Endometrial microvascular endothelial cells (primary cell): Measurements from ENCODE around the gene CCIN. TPM values are rescaled to one million over a fixed set of nuclear protein-coding genes. Genes with fewer than 3 reads are reported as not detected.

Source experiments
- in situ Hi-C: cut with HindIII; loops from 2 replicates; pipeline ENCODE4 v1.10.0; 2017; ENCODE audit warnings: low sequenced_read_pairs, low pct_unique_long_range_greater_than_20kb; ENCODE audit errors: inconsistent ontology term
- total RNA-seq: library from RNA; depleted of rRNA; stranded (reverse); fragments of >200 nt; gene quantifications from one replicate; pipeline ENCODE4 v1.2.3, GENCODE V29; 2015; ENCODE audit errors: inconsistent ontology term

Gene CCIN
- total RNA-seq, 1 donor from 2014 or later, result 1.9 TPM

DNA sequence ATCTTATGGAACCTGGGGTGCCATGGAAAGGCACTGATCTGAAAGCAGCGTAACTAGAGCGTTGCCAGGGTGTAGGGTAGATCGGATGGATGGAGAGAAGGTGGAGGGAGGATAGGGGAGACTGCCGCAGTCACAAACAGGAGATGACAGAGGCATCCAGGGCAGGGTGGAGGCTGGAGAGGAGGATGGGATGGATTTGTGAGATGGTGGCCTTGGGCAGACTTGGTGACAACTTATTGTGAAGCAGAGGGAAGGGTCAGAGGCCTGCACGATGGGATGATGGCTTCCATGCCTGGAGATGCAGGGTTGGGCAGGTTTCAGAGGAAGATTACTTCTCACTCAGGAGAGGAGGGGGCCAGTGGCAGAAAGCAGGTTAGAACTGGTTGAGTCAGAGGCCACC lies 30.3 kb upstream of the CCIN start:
- in situ Hi-C loops, result no loop called here

DNA sequence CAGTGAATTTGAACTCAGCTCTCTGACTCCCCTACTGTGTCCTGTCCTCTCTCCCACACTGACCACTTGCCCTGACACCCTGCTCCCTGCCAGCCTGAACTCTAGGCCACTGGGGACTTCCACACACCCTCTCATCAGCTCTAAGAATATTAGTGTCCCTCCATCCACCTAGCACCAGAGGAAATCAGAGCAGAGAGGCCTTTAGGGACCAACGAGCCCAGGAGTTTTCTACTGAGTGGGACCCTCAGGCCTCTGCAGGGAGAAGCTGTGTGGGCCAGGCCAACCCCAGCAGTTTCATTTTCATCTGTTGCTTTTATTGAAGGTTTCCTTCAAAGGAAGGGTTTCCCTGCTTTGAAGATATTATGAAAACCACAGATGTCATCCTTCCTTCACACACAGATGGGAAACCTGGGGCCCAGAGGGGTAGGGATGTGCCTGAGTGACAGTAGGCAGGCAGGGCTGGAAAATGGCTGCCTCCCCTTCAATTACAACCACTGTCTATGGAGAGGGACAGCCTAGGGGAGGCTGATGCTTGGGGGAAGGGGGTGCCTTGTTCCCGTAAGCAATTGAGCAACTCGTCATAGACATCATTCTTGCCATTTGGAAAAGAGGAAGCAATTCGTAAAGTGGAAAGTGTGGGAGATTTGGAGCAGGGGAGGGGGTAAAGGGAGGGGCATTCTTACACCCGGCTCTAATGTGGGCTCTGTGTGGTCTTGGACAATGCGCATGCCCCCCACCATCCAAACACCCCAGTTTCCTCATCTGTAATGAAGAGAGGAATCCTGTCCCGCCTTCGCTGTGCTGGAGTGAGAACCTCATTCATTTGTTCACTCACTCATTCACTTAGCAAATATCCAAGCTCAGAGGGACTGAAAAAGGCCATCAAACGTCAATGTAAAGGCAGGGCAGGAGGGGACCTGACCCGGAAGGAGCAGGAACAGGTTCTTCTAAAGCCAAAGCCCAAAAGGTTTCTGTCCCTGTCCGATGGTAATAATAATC lies 28.8 kb upstream of the CCIN start:
- in situ Hi-C loops, result no loop called here

DNA sequence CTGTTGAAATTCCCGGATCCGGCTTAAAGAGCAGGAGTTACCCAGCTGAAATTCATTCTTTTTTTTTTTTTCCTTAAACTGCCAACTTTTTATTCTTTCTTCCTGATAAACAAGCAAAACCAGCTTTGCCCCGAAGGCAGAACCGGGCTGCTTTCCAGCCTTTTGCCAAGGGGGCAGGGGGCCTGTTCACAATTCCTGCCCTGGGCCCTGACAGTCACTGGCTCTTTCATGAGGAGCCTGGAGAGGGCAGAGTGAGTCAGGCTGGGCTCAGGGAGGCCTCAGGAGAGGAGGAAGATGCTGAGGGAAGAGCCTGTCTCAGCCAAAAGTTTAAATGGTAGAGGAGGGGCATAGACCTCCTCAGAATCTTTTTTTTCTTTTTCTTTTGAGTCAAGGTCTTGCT lies 27.9 kb upstream of the CCIN start:
- in situ Hi-C loops, result no loop called here

DNA sequence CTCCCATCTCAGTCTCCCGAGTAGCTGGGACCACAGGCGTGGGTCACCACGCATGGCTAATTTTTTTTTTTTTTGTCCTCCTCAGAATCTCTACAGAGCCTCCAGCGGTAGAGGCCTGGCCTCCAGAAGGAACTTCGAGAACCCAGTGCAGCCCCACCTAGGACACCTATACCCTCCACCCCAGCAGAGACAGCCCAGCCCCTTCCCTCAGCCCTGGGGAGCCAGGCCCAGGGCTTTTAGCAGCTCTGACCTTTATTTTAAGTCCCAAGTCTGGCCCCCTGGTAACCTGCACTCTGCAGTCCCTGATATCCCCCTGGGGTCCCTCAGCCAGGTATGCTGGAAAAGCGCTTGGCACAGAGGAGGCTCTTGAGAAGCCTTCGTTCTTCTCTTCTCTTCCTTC lies 27.4 kb upstream of the CCIN start:
- in situ Hi-C loops, result no loop called here

DNA sequence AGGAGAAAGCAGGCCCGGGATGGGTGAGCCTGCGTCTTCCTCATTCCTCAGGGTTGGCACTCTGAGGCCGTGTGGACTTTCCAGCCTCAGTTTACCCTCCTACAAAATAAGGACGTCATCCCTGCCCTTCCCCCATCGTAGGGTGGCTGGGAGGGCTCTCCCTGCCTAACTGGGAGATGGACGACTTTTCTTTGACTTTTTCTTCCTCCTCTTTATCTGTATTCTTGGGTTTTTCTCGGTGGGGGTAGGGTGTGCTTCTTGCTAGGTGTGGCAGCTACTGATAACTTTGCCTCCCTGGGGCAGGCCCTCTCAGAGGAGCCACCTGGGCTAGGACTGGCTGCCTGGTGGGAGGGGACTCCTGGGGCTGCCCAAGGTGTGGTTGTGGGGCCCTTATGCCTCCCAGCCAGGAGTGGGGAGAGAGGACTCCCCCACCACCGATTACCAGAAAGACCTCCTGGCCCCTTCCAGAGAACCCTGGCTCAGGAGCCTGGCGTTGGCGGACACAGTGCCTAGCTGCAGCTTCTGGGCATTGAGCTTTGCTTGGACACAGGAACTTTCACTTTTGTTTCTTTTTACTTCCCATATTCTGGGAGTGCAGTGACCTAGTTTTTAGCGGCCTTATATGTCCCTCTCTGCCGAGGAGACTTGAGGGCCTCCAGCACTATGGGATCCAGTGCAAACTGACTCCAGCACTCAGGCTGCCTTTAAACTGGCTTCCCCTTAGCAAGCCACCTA lies 26.5 kb upstream of the CCIN start:
- in situ Hi-C loops, result no loop called here

DNA sequence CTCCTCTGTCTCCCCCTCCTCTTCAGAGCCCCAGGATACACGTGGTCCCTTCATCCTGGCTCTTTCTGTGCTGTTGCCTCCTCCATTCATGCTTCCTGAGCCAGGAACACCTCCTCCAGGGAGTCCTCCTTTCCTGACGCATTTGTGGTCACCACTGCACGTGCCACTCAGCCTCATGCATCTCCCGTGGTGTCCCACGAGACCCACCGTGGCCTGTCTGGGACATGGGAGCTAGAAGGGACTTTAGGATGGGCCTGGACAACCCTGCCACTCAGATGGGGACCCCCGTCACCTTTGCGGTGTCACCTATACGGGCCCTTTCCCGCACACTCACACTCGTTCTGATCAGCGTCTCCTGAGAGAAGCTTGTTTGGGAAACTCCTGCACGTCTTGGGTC lies 25.9 kb upstream of the CCIN start:
- in situ Hi-C loops, result no loop called here

DNA sequence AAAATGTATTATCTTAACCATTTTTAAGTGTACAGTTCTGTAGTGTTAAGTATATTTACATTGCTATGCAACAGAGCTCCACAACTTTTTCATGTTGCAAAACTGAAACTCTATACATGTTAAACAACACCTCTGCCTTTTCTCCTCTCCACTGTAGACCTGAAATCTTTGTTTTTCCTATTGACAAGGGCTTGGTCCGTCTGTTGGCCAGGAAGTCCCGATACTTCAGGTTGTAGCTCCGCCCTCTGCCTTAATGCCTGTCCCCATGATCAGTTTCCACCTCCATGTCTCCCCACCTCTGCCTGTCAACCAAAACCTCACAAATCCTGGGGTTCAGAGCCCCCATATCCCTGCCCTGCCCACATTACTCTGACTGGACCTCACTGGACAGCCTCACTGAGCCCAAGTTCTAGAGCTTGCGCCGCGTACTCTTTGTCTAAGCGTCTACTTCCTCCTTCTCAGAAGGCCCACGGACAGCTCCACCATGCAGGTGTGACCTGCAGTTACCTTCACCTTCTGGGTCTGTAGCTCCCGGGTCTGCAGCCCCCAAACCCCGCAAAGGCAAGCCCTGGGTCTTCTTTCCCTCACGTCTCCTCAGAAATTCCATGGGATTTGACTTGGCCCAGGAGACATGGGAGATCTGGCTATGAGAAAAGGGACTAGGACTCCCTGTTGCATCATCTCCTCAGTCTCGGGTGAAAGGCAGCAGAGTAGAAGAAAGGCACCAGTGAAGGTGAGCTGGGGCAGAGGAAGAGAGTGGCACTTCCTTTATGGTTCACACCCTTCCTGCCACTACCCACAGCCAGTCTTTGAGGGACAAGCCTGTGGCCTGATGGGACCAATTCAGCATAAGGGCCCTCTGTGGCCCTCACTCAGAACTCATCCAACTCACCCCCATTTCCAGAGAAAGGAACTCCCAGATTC lies 24.6 kb upstream of the CCIN start:
- in situ Hi-C loops, result no loop called here

DNA sequence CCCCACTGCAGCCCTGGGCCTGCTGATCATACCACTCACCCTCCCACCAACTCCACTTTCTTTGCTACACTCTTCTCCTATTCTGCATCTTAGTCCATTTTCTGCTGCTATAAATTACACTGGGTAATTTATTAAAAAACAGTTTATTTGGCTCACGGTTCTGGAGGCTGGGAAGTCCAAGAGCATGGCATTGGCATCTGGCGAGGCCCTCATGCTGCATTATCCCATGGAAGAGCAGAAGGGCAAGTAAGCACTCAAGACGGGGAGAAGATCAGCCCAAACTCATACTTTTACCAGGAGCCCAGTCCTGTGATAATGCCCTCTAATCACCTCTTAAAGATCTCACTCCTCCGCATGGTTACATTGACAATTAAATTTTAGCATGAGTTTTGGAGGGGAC lies 23.2 kb upstream of the CCIN start:
- in situ Hi-C loops, result no loop called here

DNA sequence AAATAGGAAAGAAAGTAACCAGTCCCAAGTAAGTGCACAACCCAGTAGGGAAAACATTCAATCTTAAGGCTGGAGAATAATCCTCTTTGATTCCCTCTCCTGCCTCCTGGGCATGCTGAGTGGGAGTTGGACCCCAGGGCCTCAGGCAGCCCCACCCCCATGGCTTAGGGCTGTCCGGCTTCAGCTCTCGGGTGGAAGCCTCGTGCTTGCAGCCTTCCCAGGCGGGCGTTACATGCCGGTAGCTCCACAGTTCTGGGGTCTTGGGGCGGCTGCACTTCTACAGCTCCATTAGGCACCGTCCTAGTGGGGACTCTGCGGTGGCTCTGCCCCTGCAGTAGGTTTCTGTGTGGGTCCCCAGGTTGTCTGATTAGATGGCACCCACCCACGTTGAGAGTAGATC lies 22.5 kb upstream of the CCIN start:
- in situ Hi-C loops, result no loop called here

DNA sequence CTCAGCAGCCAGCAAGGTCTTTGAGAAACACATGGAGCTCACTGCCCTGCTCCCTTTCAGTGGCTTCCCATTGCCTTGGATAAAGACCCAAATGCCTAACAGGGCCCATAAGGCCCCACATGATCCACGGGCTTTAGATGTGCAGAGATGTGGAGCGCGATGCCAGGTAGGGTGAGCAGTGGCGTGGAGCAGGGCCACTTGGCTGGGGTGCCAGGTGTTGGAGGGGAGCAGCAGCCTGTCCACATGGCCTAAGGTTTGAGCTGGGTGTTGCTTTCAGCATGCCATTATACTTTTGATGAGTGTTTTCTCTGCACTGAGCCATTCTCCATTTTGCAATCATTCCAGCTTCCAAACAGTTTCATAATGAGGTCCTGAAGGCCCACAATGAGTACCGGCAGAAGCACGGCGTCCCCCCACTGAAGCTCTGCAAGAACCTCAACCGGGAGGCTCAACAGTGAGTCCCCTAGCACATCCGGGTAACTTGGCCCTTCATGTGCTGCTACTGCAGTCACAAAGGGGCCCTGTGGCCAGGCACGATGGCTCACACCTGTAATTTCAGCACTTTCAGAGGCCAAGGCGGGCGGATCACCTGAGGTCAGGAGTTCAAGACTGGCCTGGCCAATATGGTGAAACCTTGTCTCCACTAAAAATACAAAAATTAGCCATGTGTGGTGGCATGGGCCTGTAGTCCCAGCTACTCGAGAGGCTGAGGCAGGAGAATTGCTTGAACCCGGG lies 21.6 kb upstream of the CCIN start:
- in situ Hi-C loops, result no loop called here

DNA sequence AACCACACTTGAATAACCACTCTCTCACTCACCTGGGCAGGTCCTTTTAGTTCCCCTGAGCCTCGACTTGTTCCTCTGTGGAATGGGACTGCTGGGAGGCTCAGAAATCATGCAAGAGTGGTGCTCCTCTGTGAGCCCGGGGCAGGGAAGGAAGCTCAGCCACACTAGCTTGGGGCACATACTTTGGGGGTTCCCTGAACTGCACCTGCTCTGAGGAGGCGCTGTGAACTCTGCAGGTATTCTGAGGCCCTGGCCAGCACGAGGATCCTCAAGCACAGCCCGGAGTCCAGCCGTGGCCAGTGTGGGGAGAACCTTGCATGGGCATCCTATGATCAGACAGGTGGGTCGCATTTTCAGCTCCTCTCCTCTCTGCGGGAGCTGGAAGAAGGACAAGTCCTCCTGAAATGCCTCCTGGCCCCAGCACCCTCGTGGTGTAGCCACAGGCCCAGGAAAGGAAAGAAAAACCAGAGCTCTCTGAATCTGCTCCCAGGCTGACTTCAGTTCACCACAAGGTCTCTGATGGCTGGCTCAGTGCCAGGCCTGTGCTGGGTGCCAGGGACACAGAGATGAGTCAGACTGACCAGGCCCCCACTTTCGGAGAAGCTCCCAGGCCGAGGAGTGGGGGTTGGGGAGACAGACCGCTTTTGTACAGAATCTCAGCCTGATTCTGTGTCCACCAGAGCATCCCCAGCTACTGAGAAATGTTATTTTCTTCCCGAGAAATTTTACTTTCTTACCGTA lies 20.7 kb upstream of the CCIN start:
- in situ Hi-C loops, result no loop called here

DNA sequence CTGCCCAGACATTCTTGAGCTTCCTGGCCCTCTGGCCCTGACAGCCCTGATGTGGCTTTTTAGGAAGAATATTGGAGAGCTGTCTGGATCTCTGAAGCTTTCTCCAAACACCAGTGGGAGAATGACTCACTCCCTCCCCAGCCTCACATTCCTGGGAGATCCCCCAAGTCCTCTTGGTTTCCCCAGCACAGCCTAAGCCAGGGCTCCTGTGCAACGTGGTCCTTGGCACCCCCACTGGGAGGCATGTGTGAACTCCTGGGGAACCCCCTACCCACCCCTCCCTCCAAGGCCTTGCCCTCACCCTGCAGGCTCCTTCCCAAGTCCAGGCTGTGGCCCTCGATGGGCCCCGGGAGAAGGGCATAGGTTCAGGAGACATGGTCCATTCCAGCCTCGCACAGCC lies 20.0 kb upstream of the CCIN start:
- in situ Hi-C loops, result no loop called here

DNA sequence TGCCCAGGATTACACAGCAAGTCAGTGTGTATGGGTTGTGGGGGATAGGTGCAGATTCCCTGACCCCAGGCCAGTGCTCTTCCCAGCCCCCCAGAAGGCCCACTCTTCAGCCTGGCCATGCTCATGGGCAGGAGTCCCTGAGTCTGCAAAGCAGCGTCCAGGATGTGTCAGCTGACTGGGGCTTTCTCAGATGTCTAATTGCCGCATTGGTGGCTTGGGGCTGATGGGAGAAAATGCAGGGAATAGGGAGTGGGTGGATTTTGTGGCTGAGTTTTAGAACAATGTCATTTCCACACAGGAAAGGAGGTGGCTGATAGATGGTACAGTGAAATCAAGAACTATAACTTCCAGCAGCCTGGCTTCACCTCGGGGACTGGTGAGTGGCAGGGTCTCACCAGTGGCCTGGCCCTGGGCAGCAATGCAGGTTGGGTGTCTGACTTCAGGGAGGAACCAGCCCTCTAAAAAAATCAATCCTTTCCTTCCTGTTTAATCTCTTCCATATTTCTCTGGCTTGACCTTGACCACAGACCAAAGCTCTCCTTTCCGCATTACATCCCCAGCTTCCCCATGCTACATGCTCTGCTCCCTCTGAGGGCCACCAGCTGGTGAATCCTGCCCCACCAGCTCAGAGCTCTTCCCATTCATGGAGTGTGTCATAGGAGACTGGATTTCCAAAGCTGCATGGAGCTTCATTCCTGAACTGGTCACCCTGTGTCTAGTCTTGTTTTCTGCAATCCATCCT lies 18.4 kb upstream of the CCIN start:
- in situ Hi-C loops, result no loop called here

DNA sequence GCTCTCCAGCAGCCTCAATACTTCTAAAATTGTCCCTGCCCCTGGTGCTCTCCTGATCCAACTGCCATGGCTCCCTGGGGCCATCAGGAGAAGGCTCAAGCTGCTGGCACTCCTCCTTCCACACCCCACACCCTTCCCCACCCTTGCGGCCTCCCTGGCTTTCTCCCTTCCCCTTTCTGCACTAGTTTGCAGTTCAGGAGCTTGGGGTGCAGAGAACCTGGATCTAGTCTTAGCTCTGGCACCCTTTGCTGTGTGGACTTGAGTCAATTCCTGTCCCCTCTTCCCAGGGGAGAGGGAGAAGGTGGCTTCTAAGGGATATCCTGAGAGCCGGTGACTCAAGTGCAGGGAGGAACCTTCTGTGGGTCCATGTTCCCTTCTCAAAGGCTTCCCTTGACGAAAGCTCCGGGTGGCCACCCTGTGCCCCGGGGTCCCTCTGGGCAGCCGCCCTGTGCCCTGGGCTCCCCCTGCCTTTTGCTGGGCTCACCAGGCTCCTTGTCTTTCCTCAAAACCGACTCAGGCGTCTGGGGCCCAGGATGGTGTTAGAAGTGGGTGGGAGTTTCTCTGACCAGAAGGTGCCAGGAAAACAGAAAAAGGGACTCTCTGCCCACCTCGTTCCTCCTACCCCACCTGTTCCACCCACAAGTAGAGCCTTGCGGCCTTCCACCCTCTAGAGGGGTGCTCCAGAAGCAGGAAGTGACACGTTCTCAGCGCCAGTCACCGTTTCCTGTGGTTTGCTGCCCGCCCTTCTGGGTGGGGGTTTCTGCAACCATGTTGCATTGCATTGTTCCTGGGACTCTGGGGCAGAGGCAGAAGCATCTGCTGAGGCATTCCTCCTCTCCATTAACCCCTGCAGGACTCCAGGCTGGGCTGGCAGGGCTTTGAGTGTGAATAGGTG lies 17.6 kb upstream of the CCIN start:
- in situ Hi-C loops, result no loop called here

DNA sequence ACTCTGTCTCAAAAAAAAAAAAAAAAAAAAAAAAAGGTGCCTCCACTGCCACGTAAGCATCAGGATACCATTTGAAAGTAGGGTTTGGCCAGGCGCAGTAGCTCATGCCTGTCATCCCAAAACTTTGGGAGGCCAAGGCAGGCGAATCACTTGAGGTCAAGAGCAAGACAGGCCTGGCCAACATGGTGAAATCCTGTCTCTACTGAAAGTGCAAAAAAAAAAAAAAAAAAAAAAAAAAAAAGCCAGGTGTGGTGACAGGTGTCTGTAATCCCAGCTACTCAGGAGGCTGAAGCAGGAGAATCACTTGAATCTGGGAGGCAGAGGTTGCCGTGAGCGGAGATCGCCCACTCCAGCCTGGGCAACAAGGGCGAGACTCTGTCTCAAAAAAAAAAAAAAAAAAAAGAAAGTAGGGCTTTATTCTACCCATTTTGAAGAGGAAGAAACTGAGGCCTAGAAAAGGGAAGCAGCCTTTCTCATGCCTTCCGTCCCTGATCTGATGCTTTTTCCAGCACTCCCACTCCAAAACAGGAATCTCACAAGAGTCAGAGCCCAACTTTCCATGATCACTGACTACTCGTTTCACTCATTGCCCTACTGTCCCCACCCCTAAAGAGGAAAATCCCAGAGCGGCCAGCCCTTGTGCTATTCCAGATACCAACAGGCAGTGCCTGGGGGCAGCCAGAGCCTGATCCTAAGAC lies 16.3 kb upstream of the CCIN start:
- in situ Hi-C loops, result no loop called here

DNA sequence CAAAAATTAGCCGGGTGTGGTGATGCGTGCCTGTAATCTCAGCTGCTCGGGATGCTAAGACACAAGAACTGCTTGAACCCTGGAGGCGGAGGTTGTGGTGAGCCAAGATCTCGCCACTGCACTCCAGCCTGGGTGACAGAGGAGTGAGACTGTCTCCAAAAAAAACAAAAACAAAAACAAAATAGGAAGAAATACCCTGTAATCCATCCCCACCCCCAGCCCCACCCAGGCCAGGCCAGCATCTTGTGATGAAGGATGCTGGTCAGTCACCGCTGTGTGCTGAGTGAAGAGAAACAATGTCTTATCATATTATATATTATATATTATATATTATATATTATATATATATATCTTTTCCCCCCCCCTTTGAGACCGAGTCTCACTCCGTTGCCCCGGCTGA lies 15.4 kb upstream of the CCIN start:
- in situ Hi-C loops, result no loop called here
